Thymus (tissue), 11 donors: Measurements from ENCODE around the gene CERS6. TPM values are rescaled to one million over a fixed set of nuclear protein-coding genes. Genes with fewer than 3 reads are reported as not detected.

Experiments used
- DNase-seq, 9 donors: peaks; one replicate each; pipeline ENCODE4 v3.0.0-alpha.2; 2013; ENCODE audit warnings: low spot score in 9 of 9, low read depth in 6 of 9, missing footprints in 1 of 9
- H3K27ac ChIP-seq, 2 donors: one replicate each; pipeline ENCODE4 v1.5.1; 2013; ENCODE audit warnings: control low read depth in 1 of 2, low read depth in 1 of 2, low read length in 1 of 2, mild to moderate bottlenecking in 1 of 2, moderate library complexity in 1 of 2
- H3K27me3 ChIP-seq, 2 donors: one replicate each; pipeline ENCODE4 v1.5.1; 2013; ENCODE audit warnings: low read length in 1 of 2; ENCODE audit not compliant: control insufficient read depth in 2 of 2, insufficient read depth in 1 of 2
- H3K36me3 ChIP-seq, 2 donors: one replicate each; pipeline ENCODE4 v1.5.1; 2013; ENCODE audit warnings: low read length in 1 of 2, mild to moderate bottlenecking in 1 of 2, moderate library complexity in 1 of 2; ENCODE audit not compliant: control insufficient read depth in 2 of 2, insufficient read depth in 2 of 2
- H3K4me1 ChIP-seq, 2 donors: one replicate each; pipeline ENCODE4 v1.5.1; 2013; ENCODE audit warnings: low read length in 2 of 2; ENCODE audit not compliant: control insufficient read depth in 2 of 2, insufficient read depth in 2 of 2
- H3K4me3 ChIP-seq, 2 donors: one replicate each; pipeline ENCODE4 v1.5.1; 2013; ENCODE audit warnings: low read length in 2 of 2, control low read depth in 1 of 2, mild to moderate bottlenecking in 1 of 2
- H3K9me3 ChIP-seq, 2 donors: one replicate each; pipeline ENCODE4 v1.5.1; 2013; ENCODE audit warnings: low read length in 1 of 2, mild to moderate bottlenecking in 1 of 2; ENCODE audit not compliant: control insufficient read depth in 2 of 2, insufficient read depth in 1 of 2
- WGBS: extraction: QIAGEN DNeasy Blood & Tissue Kit; methylation state at CpG from one replicate; pipeline ENCODE4 v1.1.7; 2013; 5-methylcytosine and 5-hydroxymethylcytosine counted together
- polyA plus RNA-seq: library from polyadenylated mRNA; stranded (reverse); fragments of 200-250 nt; gene quantifications from one replicate; pipeline ENCODE4 v1.2.3, GENCODE V29; 2013
- total RNA-seq: library from RNA; stranded (reverse); fragments of 120-200 nt; gene quantifications from one replicate; pipeline ENCODE4 v1.2.4, GENCODE V29; 2013
- donor health status: healthy.

CERS6 gene
- total and polyA plus RNA-seq, 2 donors: 12.1 to 26.9 TPM

GRCh38 chr2:168568476-168569267 lies 112.6 kb downstream of the CERS6 start:
- no peak for DNase-seq
- 97% methylated on average over 6 of the region's 6 CpGs for WGBS
- Histone ChIP-seq H3K9me3 (no peaks in the 10 kb centered on the region), H3K4me1 (no peaks in the 10 kb centered on the region), H3K27me3 (no peaks in the 10 kb centered on the region), H3K36me3 (peaks cover 0 to 11% of the 10 kb centered on the region in 2 donors), H3K27ac (no peak overlapping the region), H3K4me3 (no peak overlapping the region)

GRCh38 chr2:168571061-168571460 lies 115.0 kb downstream of the CERS6 start:
- Histone ChIP-seq H3K36me3 (peaks cover 0 to 5% of the 10 kb centered on the region in 2 donors), H3K4me3 (no peak overlapping the region), H3K27me3 (no peaks in the 10 kb centered on the region), H3K9me3 (no peaks in the 10 kb centered on the region), H3K4me1 (no peaks in the 10 kb centered on the region), H3K27ac (no peak overlapping the region)
- 94% methylated on average over 5 of the region's 5 CpGs for WGBS
- no peak for DNase-seq

GRCh38 chr2:168573128-168573903 lies 117.2 kb downstream of the CERS6 start:
- Histone ChIP-seq H3K4me1 (no peaks in the 10 kb centered on the region), H3K36me3 (peaks cover 0 to 5% of the 10 kb centered on the region in 2 donors), H3K9me3 (no peaks in the 10 kb centered on the region), H3K27me3 (no peaks in the 10 kb centered on the region), H3K4me3 (no peak overlapping the region), H3K27ac (no peak overlapping the region)
- WGBS: 100% methylated on average over 1 of the region's 1 CpG
- no peak for DNase-seq

- no peak overlapping the region for H3K4me3 ChIP-seq
- WGBS: 96% methylated on average over 4 of the region's 4 CpGs
- no peaks in the 10 kb centered on the region for H3K9me3 ChIP-seq
- DNase-seq: no peak
- H3K27ac ChIP-seq: no peak overlapping the region
- peaks cover 0 to 4% of the 10 kb centered on the region in 2 donors for H3K4me1 ChIP-seq
- H3K36me3 ChIP-seq: peaks cover 0 to 3% of the 10 kb centered on the region in 2 donors
- H3K27me3 ChIP-seq: no peaks in the 10 kb centered on the region
Measured at GRCh38 chr2:168574856-168575630, 119.0 kb downstream of the CERS6 start.

- Histone ChIP-seq H3K27me3 (no peaks in the 10 kb centered on the region), H3K4me1 (peaks cover 14 to 23% of the 10 kb centered on the region in 2 donors), H3K4me3 (no peak overlapping the region), H3K27ac (no peak overlapping the region), H3K36me3 (peaks cover 0 to 4% of the 10 kb centered on the region in 2 donors), H3K9me3 (no peaks in the 10 kb centered on the region)
- no peak for DNase-seq
- 97% methylated on average over 5 of the region's 5 CpGs for WGBS
Measured at GRCh38 chr2:168577885-168578284, 121.8 kb downstream of the CERS6 start.

GRCh38 chr2:168583064-168583709 lies 127.1 kb downstream of the CERS6 start:
- peaks cover 26 to 32% of the 10 kb centered on the region in 2 donors for H3K4me1 ChIP-seq
- no peaks in the 10 kb centered on the region for H3K27me3 ChIP-seq
- no peaks in the 10 kb centered on the region for H3K9me3 ChIP-seq
- 79% methylated on average over 5 of the region's 5 CpGs for WGBS
- peaks cover 0 to 6% of the 10 kb centered on the region in 2 donors for H3K36me3 ChIP-seq
- DNase-seq: peak in 1 of 9 donors; percentile 29
- no peak overlapping the region for H3K4me3 ChIP-seq
- H3K27ac ChIP-seq: peak overlapping the region in 1 of 2 donors; percentile 67

GRCh38 chr2:168583710-168584521 lies 127.8 kb downstream of the CERS6 start:
- no peak for DNase-seq
- 93% methylated on average over 5 of the region's 5 CpGs for WGBS
- peaks cover 26 to 32% of the 10 kb centered on the region in 2 donors for H3K4me1 ChIP-seq
- H3K9me3 ChIP-seq: no peaks in the 10 kb centered on the region
- H3K27me3 ChIP-seq: no peaks in the 10 kb centered on the region
- H3K27ac ChIP-seq: peak overlapping the region in 1 of 2 donors; percentile 67
- no peak overlapping the region for H3K4me3 ChIP-seq
- H3K36me3 ChIP-seq: peaks cover 0 to 6% of the 10 kb centered on the region in 2 donors

- H3K4me1 ChIP-seq: peaks cover 26 to 28% of the 10 kb centered on the region in 2 donors
- peaks cover 0 to 6% of the 10 kb centered on the region in 2 donors for H3K36me3 ChIP-seq
- H3K27ac ChIP-seq: no peak overlapping the region
- H3K27me3 ChIP-seq: no peaks in the 10 kb centered on the region
- DNase-seq: no peak
- H3K9me3 ChIP-seq: no peaks in the 10 kb centered on the region
- no peak overlapping the region for H3K4me3 ChIP-seq
Measured at GRCh38 chr2:168584911-168585310, 128.8 kb downstream of the CERS6 start.
